HCT116 (cell line): Measurements from ENCODE around the gene TMEM238. TPM values are rescaled to one million over a fixed set of nuclear protein-coding genes. Genes with fewer than 3 reads are reported as not detected.
A peak's percentile ranks its signal among the peaks of the same experiment; 100 is the strongest.

Experiments used
- ATAC-seq: fragments of 200-7000 bp; cut with Tn5 transposase; 2 replicates; pipeline ENCODE4 v1.9.1; 2020; ENCODE audit warnings: mild to moderate bottlenecking, moderate library complexity
- BruUV-seq: library from RNA; stranded (reverse); fragments of 400-500 nt; replicated peaks from 2 replicates; lab custom pipeline; 2021; lab: Mats Ljungman, UMichigan
- CTCF ChIA-PET: fragments of 300-600 bp; sonication (Branson Sonifier 250); formaldehyde crosslinking; loops from one replicate; lab custom pipeline; 2021; ENCODE audit warnings: antibody characterized with exemption; lab: Charles Lee
- POLR2A ChIA-PET: fragments of 300-600, 350-600 bp; sonication (Branson Sonifier 250); formaldehyde crosslinking; loops from one replicate; lab custom pipeline; 2021; ENCODE audit warnings: antibody characterized with exemption; lab: Charles Lee
- RAD21 ChIA-PET, 2 experiments: fragments of 300-600 bp; sonication (Branson Sonifier 250); formaldehyde crosslinking; loops; one replicate each; lab custom pipeline; 2023; ENCODE audit warnings: low total read pairs in 2 of 2; ENCODE audit not compliant: uncharacterized antibody in 2 of 2, unreplicated experiment in 2 of 2, low non-redundant PET in 1 of 2; lab: Charles Lee
- DNase-seq: peaks from one replicate; pipeline ENCODE4 v3.0.0-alpha.2; 2010; ENCODE audit warnings: low read depth, low spot score
- H2AFZ ChIP-seq: fragments of 200-600 bp; shearing (Covaris generic), sonication (generic); 2 replicates; pipeline ENCODE4 v1.6.1; 2017; ENCODE audit warnings: low read depth, mixed run types, mixed read lengths, antibody characterized with exemption, low read length; ENCODE audit not compliant: poor library complexity, severe bottlenecking
- H3K27ac ChIP-seq: 2 replicates; pipeline ENCODE4 v1.5.1; 2012; ENCODE audit warnings: low read depth, low read length
- H3K27me3 ChIP-seq: fragments of 200-600 bp; sonication (generic); 2 replicates; pipeline ENCODE4 v1.6.1; 2016; ENCODE audit warnings: mixed run types, low read length, mixed read lengths; ENCODE audit not compliant: insufficient read depth
- H3K36me3 ChIP-seq, 2 experiments: fragments of 200-500 bp in 1 of 2; fragments of 200-600 bp in 1 of 2; sonication (Bioruptor generic) in 1 of 2; sonication (generic) in 1 of 2; 2 replicates each; pipeline versions ENCODE4 v1.5.1 to v1.6.1; 2014 to 2016; ENCODE audit warnings: low read length in 2 of 2, inconsistent platforms in 1 of 2, mixed read lengths in 1 of 2, mixed run types in 1 of 2; ENCODE audit not compliant: insufficient read depth in 2 of 2, control insufficient read depth in 1 of 2
- H3K4me1 ChIP-seq, 2 experiments: fragments of 200-600 bp in 1 of 2; sonication (generic) in 1 of 2; 2 replicates each; pipeline versions ENCODE4 v1.5.1 to v1.6.1; 2012 to 2017; ENCODE audit warnings: low read length in 2 of 2, inconsistent platforms in 1 of 2, mild to moderate bottlenecking in 1 of 2, mixed read lengths in 1 of 2, mixed run types in 1 of 2, moderate library complexity in 1 of 2; ENCODE audit not compliant: insufficient read depth in 2 of 2, control insufficient read depth in 1 of 2
- H3K4me2 ChIP-seq: fragments of 200-600 bp; sonication (generic); 2 replicates; pipeline ENCODE4 v1.6.1; 2017; ENCODE audit warnings: mixed run types, low read length, mixed read lengths
- H3K4me3 ChIP-seq, 2 experiments: fragments of 200-600 bp in 1 of 2; sonication (generic) in 1 of 2; replicated peaks in 1 of 2; 2 replicates each; pipeline ENCODE4 v1.5.1; 2011 to 2016; ENCODE audit warnings: low read length in 2 of 2, control low read depth in 1 of 2, low read depth in 1 of 2, mild to moderate bottlenecking in 1 of 2, mixed read lengths in 1 of 2, mixed run types in 1 of 2
- H3K79me2 ChIP-seq: fragments of 200-600 bp; sonication (generic); 2 replicates; pipeline ENCODE4 v1.6.1; 2017; ENCODE audit warnings: mild to moderate bottlenecking, mixed run types, low read length, moderate library complexity, mixed read lengths; ENCODE audit not compliant: insufficient read depth
- H3K9ac ChIP-seq: fragments of 200-600 bp; sonication (generic); 2 replicates; pipeline ENCODE4 v1.6.1; 2016; ENCODE audit warnings: low read length, mixed read lengths
- H3K9me2 ChIP-seq: fragments of 200-600 bp; sonication (generic), shearing (Covaris generic); 2 replicates; pipeline ENCODE4 v1.6.1; 2017; ENCODE audit warnings: mixed run types, mild to moderate bottlenecking, moderate library complexity; ENCODE audit not compliant: insufficient read depth
- H3K9me3 ChIP-seq, 2 experiments: fragments of 200-500 bp in 1 of 2; fragments of 200-600 bp in 1 of 2; sonication (Bioruptor generic) in 1 of 2; sonication (generic) in 1 of 2; 2 replicates each; pipeline ENCODE4 v1.6.1; 2014 to 2017; ENCODE audit warnings: low read length in 2 of 2, mixed read lengths in 2 of 2, inconsistent platforms in 1 of 2, low read depth in 1 of 2, mild to moderate bottlenecking in 1 of 2, mixed run types in 1 of 2, moderate library complexity in 1 of 2; ENCODE audit not compliant: control insufficient read depth in 1 of 2, insufficient read depth in 1 of 2
- H4K20me1 ChIP-seq: fragments of 200-600 bp; sonication (generic), shearing (Covaris generic); 2 replicates; pipeline ENCODE4 v1.6.1; 2017; ENCODE audit warnings: mixed run types, mild to moderate bottlenecking, moderate library complexity; ENCODE audit not compliant: insufficient read depth
- ATF3 ChIP-seq: IDR thresholded peaks from 2 replicates; pipeline ENCODE4 v1.6.1; 2012
- EGR1 ChIP-seq: IDR thresholded peaks from 2 replicates; pipeline ENCODE4 v1.6.1; 2012; ENCODE audit warnings: low read depth
- EZH2 ChIP-seq: fragments of 200-600 bp; sonication (generic); IDR thresholded peaks from 2 replicates; pipeline ENCODE4 v1.6.1; 2017; ENCODE audit warnings: antibody characterized with exemption, mixed run types
- EZH2phosphoT487 ChIP-seq: fragments of 200-600 bp; IDR thresholded peaks from 2 replicates; pipeline ENCODE4 v1.6.1; 2018; ENCODE audit warnings: antibody characterized with exemption, borderline replicate concordance
- JUND ChIP-seq: IDR thresholded peaks from 2 replicates; pipeline ENCODE4 v1.6.1; 2012
- POLR2A ChIP-seq: IDR thresholded peaks from 2 replicates; pipeline ENCODE4 v1.7.0; 2011; ENCODE audit warnings: borderline replicate concordance; ENCODE audit not compliant: insufficient read depth, insufficient read length; ENCODE audit errors: extremely low read depth
- RAD21 ChIP-seq: IDR thresholded peaks from 2 replicates; pipeline ENCODE4 v1.6.1; 2012; ENCODE audit warnings: low read depth, mild to moderate bottlenecking
- SIN3A ChIP-seq: IDR thresholded peaks from 2 replicates; pipeline ENCODE4 v1.6.1; 2012; ENCODE audit warnings: low read depth
- SP1 ChIP-seq: IDR thresholded peaks from 2 replicates; pipeline ENCODE4 v1.6.1; 2012; ENCODE audit warnings: low read depth
- YY1 ChIP-seq: IDR thresholded peaks from 2 replicates; pipeline ENCODE4 v1.6.1; 2011; ENCODE audit warnings: low read length, low read depth, moderate library complexity, mild to moderate bottlenecking; ENCODE audit not compliant: insufficient replicate concordance; ENCODE audit errors: extremely low read depth
- ZFX ChIP-seq: fragments of 450-650 bp; IDR thresholded peaks from 2 replicates; pipeline ENCODE4 v1.6.1; 2017
- intact Hi-C: fragments of 100-400 bp; cut with micrococcal nuclease; formaldehyde crosslinking; loops from 2 replicates; pipeline ENCODE4 v1.10.0; 2022
- total RNA-seq: library from RNA; stranded (reverse); gene quantifications from one replicate; pipeline ENCODE4 v1.2.1, GENCODE V29; 2021; ENCODE audit not compliant: unreplicated experiment
- TF ChIP-seq, protein P1 (sequence below): IDR thresholded peaks from 2 replicates; pipeline ENCODE4 v1.6.1; 2012; ENCODE audit warnings: low read depth

Gene TMEM238
- total RNA-seq, 1 experiment from 2014 or later, result 21.0 TPM

GRCh38 chr19:55382522-55383054 is 1.5 kb downstream of the TMEM238 start (continued):
- TF ChIP-seq JUND (no peak), POLR2A (no peak), EZH2phosphoT487 (no peak)
- TF ChIP-seq, all 23 proteins: peak for 0

- Histone ChIP-seq H3K9me3 (no peaks in the 10 kb centered on the region), H3K36me3 (peaks cover 2 to 11% of the 10 kb centered on the region in 2 experiments; a peak in 2 of 4 replicates), H3K4me1 (peaks cover 1 to 33% of the 10 kb centered on the region in 2 experiments; a peak in 3 of 4 replicates), H2AFZ (no peak overlapping the region), H3K27me3 (no peaks in the 10 kb centered on the region), H3K4me2 (peak overlapping the region; percentile 95; the same call in 1 of the 2 replicates), H3K9ac (no peak overlapping the region), H3K27ac (no peak overlapping the region), H3K9me2 (no peaks in the 10 kb centered on the region), H4K20me1 (peaks cover 7% of the 10 kb centered on the region; the same call in 1 of the 2 replicates), H3K79me2 (peaks cover 38% of the 10 kb centered on the region), H3K4me3 (no peak overlapping the region)
- TF ChIP-seq EGR1, result no peak
- TF ChIP-seq SP1, result no peak
- TF ChIP-seq POLR2A, result no peak
- no peak for TF ChIP-seq EZH2
- TF ChIP-seq YY1, result no peak
- TF ChIP-seq ZFX, result no peak
- no peak for TF ChIP-seq SIN3A
- no peak for TF ChIP-seq ATF3
- TF ChIP-seq RAD21, result no peak
- TF ChIP-seq, protein P1, sequence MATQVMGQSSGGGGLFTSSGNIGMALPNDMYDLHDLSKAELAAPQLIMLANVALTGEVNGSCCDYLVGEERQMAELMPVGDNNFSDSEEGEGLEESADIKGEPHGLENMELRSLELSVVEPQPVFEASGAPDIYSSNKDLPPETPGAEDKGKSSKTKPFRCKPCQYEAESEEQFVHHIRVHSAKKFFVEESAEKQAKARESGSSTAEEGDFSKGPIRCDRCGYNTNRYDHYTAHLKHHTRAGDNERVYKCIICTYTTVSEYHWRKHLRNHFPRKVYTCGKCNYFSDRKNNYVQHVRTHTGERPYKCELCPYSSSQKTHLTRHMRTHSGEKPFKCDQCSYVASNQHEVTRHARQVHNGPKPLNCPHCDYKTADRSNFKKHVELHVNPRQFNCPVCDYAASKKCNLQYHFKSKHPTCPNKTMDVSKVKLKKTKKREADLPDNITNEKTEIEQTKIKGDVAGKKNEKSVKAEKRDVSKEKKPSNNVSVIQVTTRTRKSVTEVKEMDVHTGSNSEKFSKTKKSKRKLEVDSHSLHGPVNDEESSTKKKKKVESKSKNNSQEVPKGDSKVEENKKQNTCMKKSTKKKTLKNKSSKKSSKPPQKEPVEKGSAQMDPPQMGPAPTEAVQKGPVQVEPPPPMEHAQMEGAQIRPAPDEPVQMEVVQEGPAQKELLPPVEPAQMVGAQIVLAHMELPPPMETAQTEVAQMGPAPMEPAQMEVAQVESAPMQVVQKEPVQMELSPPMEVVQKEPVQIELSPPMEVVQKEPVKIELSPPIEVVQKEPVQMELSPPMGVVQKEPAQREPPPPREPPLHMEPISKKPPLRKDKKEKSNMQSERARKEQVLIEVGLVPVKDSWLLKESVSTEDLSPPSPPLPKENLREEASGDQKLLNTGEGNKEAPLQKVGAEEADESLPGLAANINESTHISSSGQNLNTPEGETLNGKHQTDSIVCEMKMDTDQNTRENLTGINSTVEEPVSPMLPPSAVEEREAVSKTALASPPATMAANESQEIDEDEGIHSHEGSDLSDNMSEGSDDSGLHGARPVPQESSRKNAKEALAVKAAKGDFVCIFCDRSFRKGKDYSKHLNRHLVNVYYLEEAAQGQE, result no peak
- CTCF ChIA-PET, result no interaction called here
- RAD21 ChIA-PET, result no interaction called here
- ATAC-seq (no peak), DNase-seq (no peak)
- intact Hi-C loops, result loop anchor here (5.0 kb wide), 1 partner anchor 80 kb away; no protein-coding TSS in a partner anchor
- BruUV-seq, result no TSS peak
- POLR2A ChIA-PET, result interaction anchor here (0.6 kb wide), 1 partner anchor 243 kb away, joined by 3 read pairs; the partner anchor contains the start of gene ZNF784
Measured at GRCh38 chr19:55382013-55382412, 2.1 kb downstream of the TMEM238 start.
